Measurements from ENCODE around the gene WDR27.
"Not testable (repeated sequence)": the region's sequence is repeated elsewhere in the genome, so short reads cannot be mapped to it uniquely, and the experiment has no call there.

The WDR27 gene

GRCh38 chr6:169710009-169710408 lies 8.2 kb upstream of the WDR27 start:
- no peak for TF ChIP-seq CTCF (IDR thresholded peaks at IDR 0.05; ENCODE audit: borderline replicate concordance, insufficient read depth, low read depth, low read length)
- no peak overlapping the region for H3K4me3 ChIP-seq (ENCODE audit: low read depth, low read length)

- TF ChIP-seq CTCF (IDR thresholded peaks at IDR 0.05; ENCODE audit: borderline replicate concordance, insufficient read depth, low read depth, low read length): no peak
- H3K4me3 ChIP-seq (ENCODE audit: low read depth, low read length): no peak overlapping the region
Observed at GRCh38 chr6:169709293-169709692, 7.5 kb upstream of the WDR27 start.

- no peak for TF ChIP-seq CTCF (IDR thresholded peaks at IDR 0.05; ENCODE audit: borderline replicate concordance, insufficient read depth, low read depth, low read length)
- no peak overlapping the region for H3K4me3 ChIP-seq (ENCODE audit: low read depth, low read length)
Observed at GRCh38 chr6:169707772-169708171, 5.9 kb upstream of the WDR27 start.

- no peak for TF ChIP-seq CTCF (IDR thresholded peaks at IDR 0.05; ENCODE audit: borderline replicate concordance, insufficient read depth, low read depth, low read length)
- H3K4me3 ChIP-seq (ENCODE audit: low read depth, low read length): peak overlapping the region; percentile 76
Observed at GRCh38 chr6:169702840-169703246, 1.0 kb upstream of the WDR27 start.

- no peak for TF ChIP-seq CTCF (IDR thresholded peaks at IDR 0.05; ENCODE audit: borderline replicate concordance, insufficient read depth, low read depth, low read length)
- H3K4me3 ChIP-seq (ENCODE audit: low read depth, low read length): peak overlapping the region; percentile 76
Observed at GRCh38 chr6:169701311-169701953, 397 bp downstream of the WDR27 start.

GRCh38 chr6:169700296-169700695 lies 1.5 kb downstream of the WDR27 start:
- H3K4me3 ChIP-seq (ENCODE audit: low read depth, low read length): no peak overlapping the region
- no peak for TF ChIP-seq CTCF (IDR thresholded peaks at IDR 0.05; ENCODE audit: borderline replicate concordance, insufficient read depth, low read depth, low read length)

- not testable (repeated sequence) for H3K4me3 ChIP-seq (ENCODE audit: low read depth, low read length)
- TF ChIP-seq CTCF (IDR thresholded peaks at IDR 0.05; ENCODE audit: borderline replicate concordance, insufficient read depth, low read depth, low read length): peak; percentile 28; the same call in 1 of the 2 replicates
Observed at GRCh38 chr6:169697115-169697514, 4.7 kb downstream of the WDR27 start.

All from GM12875 (cell line).